ENCODE results near the gene CORT.

CORT gene

GRCh38 chr1:10489291-10490055, 39.6 kb downstream of the CORT start:
- TF ChIP-seq CTCF (IDR thresholded peaks at IDR 0.05; ENCODE audit: low read depth, low read length, missing control alignments), result no peak
- DNase-seq (ENCODE audit: low read depth), result no peak
- no peak overlapping the region for H3K4me3 ChIP-seq (ENCODE audit: low read depth, low read length)
- in situ Hi-C loops (cut with HindIII; ENCODE audit: low sequenced_read_pairs), result loop anchor here (10.0 kb wide), 3 partner anchors 65 to 455 kb away; no protein-coding TSS in a partner anchor

- H3K4me3 ChIP-seq (ENCODE audit: low read depth, low read length), result no peak overlapping the region
- no peak for DNase-seq (ENCODE audit: low read depth)
- TF ChIP-seq CTCF (IDR thresholded peaks at IDR 0.05; ENCODE audit: low read depth, low read length, missing control alignments), result no peak
- in situ Hi-C loops (cut with HindIII; ENCODE audit: low sequenced_read_pairs), result loop anchor here (10.0 kb wide), 3 partner anchors 66 to 454 kb away; no protein-coding TSS in a partner anchor
These were observed 40.6 kb downstream of the CORT start for GRCh38 chr1:10490286-10490970.

- TF ChIP-seq CTCF (IDR thresholded peaks at IDR 0.05; ENCODE audit: low read depth, low read length, missing control alignments), result no peak
- in situ Hi-C loops (cut with HindIII; ENCODE audit: low sequenced_read_pairs), result loop anchor here (10.0 kb wide), 3 partner anchors 70 to 450 kb away; no protein-coding TSS in a partner anchor
- no peak overlapping the region for H3K4me3 ChIP-seq (ENCODE audit: low read depth, low read length)
- no peak for DNase-seq (ENCODE audit: low read depth)
These were observed 44.6 kb downstream of the CORT start for GRCh38 chr1:10494418-10494753.

- peak overlapping the region; percentile 14 for H3K4me3 ChIP-seq (ENCODE audit: low read depth, low read length)
These were observed 45.1 kb downstream of the CORT start for GRCh38 chr1:10494754-10495474.

GRCh38 chr1:10495475-10495817, 45.6 kb downstream of the CORT start:
- TF ChIP-seq CTCF (IDR thresholded peaks at IDR 0.05; ENCODE audit: low read depth, low read length, missing control alignments), result no peak
- no peak for DNase-seq (ENCODE audit: low read depth)
- H3K4me3 ChIP-seq (ENCODE audit: low read depth, low read length), result no peak overlapping the region
- in situ Hi-C loops (cut with HindIII; ENCODE audit: low sequenced_read_pairs), result loop anchor here (10.0 kb wide), 3 partner anchors 71 to 449 kb away; no protein-coding TSS in a partner anchor

More at GRCh38 chr1:10494754-10495474, 45.1 kb downstream of the CORT start:
- in situ Hi-C loops (cut with HindIII; ENCODE audit: low sequenced_read_pairs), result loop anchor here (10.0 kb wide), 3 partner anchors 70 to 450 kb away; no protein-coding TSS in a partner anchor
- peak; percentile 86 for TF ChIP-seq CTCF (IDR thresholded peaks at IDR 0.05; ENCODE audit: low read depth, low read length, missing control alignments)
- DNase-seq (ENCODE audit: low read depth), result no peak

- no peak overlapping the region for H3K4me3 ChIP-seq (ENCODE audit: low read depth, low read length)
- DNase-seq (ENCODE audit: low read depth), result no peak
- TF ChIP-seq CTCF (IDR thresholded peaks at IDR 0.05; ENCODE audit: low read depth, low read length, missing control alignments), result no peak
- in situ Hi-C loops (cut with HindIII; ENCODE audit: low sequenced_read_pairs), result loop anchor here (10.0 kb wide), 3 partner anchors 71 to 449 kb away; no protein-coding TSS in a partner anchor
These were observed 46.1 kb downstream of the CORT start for GRCh38 chr1:10495952-10496351.
